Measurements from ENCODE around the gene BCAS4.
A peak's percentile ranks its signal among the peaks of the same experiment; 100 is the strongest.

Gene BCAS4

DNA sequence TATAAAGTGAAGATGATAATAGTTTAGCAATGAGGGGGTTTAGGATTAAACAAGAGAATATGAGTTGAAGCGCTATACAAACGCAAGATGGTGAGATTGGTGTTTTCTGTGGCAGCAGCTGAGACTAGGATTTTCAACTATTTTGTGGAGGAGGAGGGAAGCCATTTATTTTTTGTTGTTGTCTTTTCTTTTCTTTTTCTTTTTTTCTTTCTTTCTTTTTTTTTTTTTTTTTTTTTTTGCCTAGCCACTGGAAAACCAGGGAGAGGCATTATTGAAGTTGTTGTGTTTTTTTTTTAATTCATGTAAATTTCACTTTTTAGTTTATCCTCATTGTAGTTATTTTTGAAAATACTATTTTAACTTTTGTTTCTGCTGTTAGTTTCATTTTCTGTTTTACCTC, 47.6 kb upstream of the BCAS4 start:
- Histone ChIP-seq H2AFZ (ENCODE audit: low read length) (no peak overlapping the region), H3K4me2 (ENCODE audit: low read length) (0 out of 2 replicates have a peak overlapping the region, but pooled peaks have one; percentile 42), H3K79me2 (ENCODE audit: insufficient read depth, low read length) (no peaks in the 10 kb centered on the region), H3K9ac (ENCODE audit: low read length) (no peak overlapping the region), H3K4me1 (ENCODE audit: insufficient read depth, low read length, severe bottlenecking) (peaks cover 9% of the 10 kb centered on the region), H3K36me3 (ENCODE audit: insufficient read depth, low read length) (peaks cover 15% of the 10 kb centered on the region; the same call in 1 of the 2 replicates), H3K9me3 (ENCODE audit: low read length) (no peaks in the 10 kb centered on the region), H3F3A (ENCODE audit: insufficient read depth, low read length) (no peaks in the 10 kb centered on the region), H3K27ac (ENCODE audit: low read depth, low read length, poor library complexity, severe bottlenecking) (no peak overlapping the region), H3K27me3 (ENCODE audit: insufficient read depth, low read length) (no peaks in the 10 kb centered on the region), H3K4me3 (ENCODE audit: low read depth, low read length, poor library complexity, severe bottlenecking) (no peak overlapping the region), H4K20me1 (ENCODE audit: insufficient read depth, low read length) (no peaks in the 10 kb centered on the region), H3K9me2 (ENCODE audit: low read depth, low read length) (no peaks in the 10 kb centered on the region)
- TF ChIP-seq EZH2 (IDR thresholded peaks at IDR 0.05; ENCODE audit: borderline replicate concordance, low read length), result no peak
- TF ChIP-seq, protein P1, sequence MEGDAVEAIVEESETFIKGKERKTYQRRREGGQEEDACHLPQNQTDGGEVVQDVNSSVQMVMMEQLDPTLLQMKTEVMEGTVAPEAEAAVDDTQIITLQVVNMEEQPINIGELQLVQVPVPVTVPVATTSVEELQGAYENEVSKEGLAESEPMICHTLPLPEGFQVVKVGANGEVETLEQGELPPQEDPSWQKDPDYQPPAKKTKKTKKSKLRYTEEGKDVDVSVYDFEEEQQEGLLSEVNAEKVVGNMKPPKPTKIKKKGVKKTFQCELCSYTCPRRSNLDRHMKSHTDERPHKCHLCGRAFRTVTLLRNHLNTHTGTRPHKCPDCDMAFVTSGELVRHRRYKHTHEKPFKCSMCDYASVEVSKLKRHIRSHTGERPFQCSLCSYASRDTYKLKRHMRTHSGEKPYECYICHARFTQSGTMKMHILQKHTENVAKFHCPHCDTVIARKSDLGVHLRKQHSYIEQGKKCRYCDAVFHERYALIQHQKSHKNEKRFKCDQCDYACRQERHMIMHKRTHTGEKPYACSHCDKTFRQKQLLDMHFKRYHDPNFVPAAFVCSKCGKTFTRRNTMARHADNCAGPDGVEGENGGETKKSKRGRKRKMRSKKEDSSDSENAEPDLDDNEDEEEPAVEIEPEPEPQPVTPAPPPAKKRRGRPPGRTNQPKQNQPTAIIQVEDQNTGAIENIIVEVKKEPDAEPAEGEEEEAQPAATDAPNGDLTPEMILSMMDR (IDR thresholded peaks at IDR 0.05; ENCODE audit: low read length), result no peak

GRCh38 chr20:50750145-50750671, 44.7 kb upstream of the BCAS4 start:
- peaks cover 15% of the 10 kb centered on the region for H3K36me3 ChIP-seq (ENCODE audit: insufficient read depth, low read length)
- H3K9me3 ChIP-seq (ENCODE audit: low read length), result no peaks in the 10 kb centered on the region
- H2AFZ ChIP-seq (ENCODE audit: low read length), result no peak overlapping the region
- no peak overlapping the region for H3K27ac ChIP-seq (ENCODE audit: low read depth, low read length, poor library complexity, severe bottlenecking)
- H4K20me1 ChIP-seq (ENCODE audit: insufficient read depth, low read length), result no peaks in the 10 kb centered on the region
- TF ChIP-seq, protein P1 (IDR thresholded peaks at IDR 0.05; ENCODE audit: low read length), result no peak
- TF ChIP-seq EZH2 (IDR thresholded peaks at IDR 0.05; ENCODE audit: borderline replicate concordance, low read length), result no peak
- H3K79me2 ChIP-seq (ENCODE audit: insufficient read depth, low read length), result no peaks in the 10 kb centered on the region
- no peaks in the 10 kb centered on the region for H3K9me2 ChIP-seq (ENCODE audit: low read depth, low read length)
- no peak overlapping the region for H3K9ac ChIP-seq (ENCODE audit: low read length)
- H3K4me3 ChIP-seq (ENCODE audit: low read depth, low read length, poor library complexity, severe bottlenecking), result no peak overlapping the region
- no peaks in the 10 kb centered on the region for H3F3A ChIP-seq (ENCODE audit: insufficient read depth, low read length)
- no peaks in the 10 kb centered on the region for H3K27me3 ChIP-seq (ENCODE audit: insufficient read depth, low read length)
- H3K4me1 ChIP-seq (ENCODE audit: insufficient read depth, low read length, severe bottlenecking), result peaks cover 9% of the 10 kb centered on the region
- no peak overlapping the region for H3K4me2 ChIP-seq (ENCODE audit: low read length)

- H3K27ac ChIP-seq (ENCODE audit: low read depth, low read length, poor library complexity, severe bottlenecking), result no peak overlapping the region
- no peak overlapping the region for H3K9ac ChIP-seq (ENCODE audit: low read length)
- no peaks in the 10 kb centered on the region for H3F3A ChIP-seq (ENCODE audit: insufficient read depth, low read length)
- H3K36me3 ChIP-seq (ENCODE audit: insufficient read depth, low read length), result peaks cover 15% of the 10 kb centered on the region
- no peaks in the 10 kb centered on the region for H3K4me1 ChIP-seq (ENCODE audit: insufficient read depth, low read length, severe bottlenecking)
- no peak for TF ChIP-seq EZH2 (IDR thresholded peaks at IDR 0.05; ENCODE audit: borderline replicate concordance, low read length)
- TF ChIP-seq, protein P1 (IDR thresholded peaks at IDR 0.05; ENCODE audit: low read length), result no peak
- H3K79me2 ChIP-seq (ENCODE audit: insufficient read depth, low read length), result no peaks in the 10 kb centered on the region
- no peak overlapping the region for H3K4me3 ChIP-seq (ENCODE audit: low read depth, low read length, poor library complexity, severe bottlenecking)
- H2AFZ ChIP-seq (ENCODE audit: low read length), result no peak overlapping the region
- no peak overlapping the region for H3K4me2 ChIP-seq (ENCODE audit: low read length)
- no peaks in the 10 kb centered on the region for H3K9me3 ChIP-seq (ENCODE audit: low read length)
- H4K20me1 ChIP-seq (ENCODE audit: insufficient read depth, low read length), result no peaks in the 10 kb centered on the region
- H3K27me3 ChIP-seq (ENCODE audit: insufficient read depth, low read length), result no peaks in the 10 kb centered on the region
- H3K9me2 ChIP-seq (ENCODE audit: low read depth, low read length), result no peaks in the 10 kb centered on the region
Observed at GRCh38 chr20:50753152-50753551, 41.7 kb upstream of the BCAS4 start.
